Vagina (tissue), 2 donors: ENCODE measurements around the gene MAG. TPM values are rescaled to one million over a fixed set of nuclear protein-coding genes. Genes with fewer than 3 reads are reported as not detected.

ENCODE experiments used
- DNase-seq, 2 donors: peaks; one replicate each; pipeline ENCODE4 v3.0.0-alpha.2; 2017; ENCODE audit errors: extremely low spot score in 2 of 2
- H3K27ac ChIP-seq: fragments of 200-600 bp; sonication (generic); one replicate; pipeline ENCODE4 v1.5.1; 2019
- H3K27me3 ChIP-seq: fragments of 200-600 bp; sonication (generic); one replicate; pipeline ENCODE4 v1.5.1; 2019
- H3K36me3 ChIP-seq, 2 donors: fragments of 200-600 bp; sonication (generic); one replicate each; pipeline ENCODE4 v1.5.1; 2017 to 2019
- H3K4me1 ChIP-seq: fragments of 200-600 bp; sonication (generic); one replicate; pipeline ENCODE4 v1.5.1; 2019
- H3K4me3 ChIP-seq, 2 donors: fragments of 200-600 bp; sonication (generic); 1 replicate in 1 of 2; 2 replicates in 1 of 2; pipeline ENCODE4 v1.5.1; 2016 to 2019
- H3K9me3 ChIP-seq: fragments of 200-600 bp; sonication (generic); one replicate; pipeline ENCODE4 v1.5.1; 2019
- CTCF ChIP-seq, 3 experiments: fragments of 450-650 bp in 2 of 3; fragments of 200-600 bp in 1 of 3; sonication (generic) in 1 of 3; IDR thresholded peaks; one replicate each; pipeline ENCODE4 v1.5.1; 2017 to 2019; ENCODE audit warnings: antibody characterized with exemption in 3 of 3, mild to moderate bottlenecking in 2 of 3, moderate library complexity in 2 of 3
- POLR2A ChIP-seq, 2 donors: fragments of 450-650 bp; IDR thresholded peaks; one replicate each; pipeline ENCODE4 v1.6.1; 2017; ENCODE audit warnings: antibody characterized with exemption in 2 of 2, mild to moderate bottlenecking in 2 of 2, moderate library complexity in 2 of 2
- POLR2AphosphoS5 ChIP-seq, 2 donors: sonication (generic); formaldehyde crosslinking; IDR thresholded peaks; one replicate each; pipeline ENCODE4 v1.9.0; 2017; ENCODE audit warnings: antibody characterized with exemption in 2 of 2, mild to moderate bottlenecking in 2 of 2, low read depth in 1 of 2; ENCODE audit not compliant: insufficient read depth in 1 of 2
- intact Hi-C: fragments of 100-400 bp; cut with DNase I; formaldehyde crosslinking; loops from one replicate; pipeline ENCODE4 v1.15.1; 2023
- total RNA-seq: library from RNA; depleted of rRNA; stranded (reverse); fragments of >200 nt; gene quantifications from one replicate; pipeline ENCODE4 v1.2.3, GENCODE V29; 2016

MAG gene
- total RNA-seq, 1 donor from 2014 or later, result not detected

GRCh38 chr19:35254341-35255297, 37.3 kb upstream of the MAG start:
- Histone ChIP-seq H3K4me3 (no peak overlapping the region), H3K4me1 (peaks cover 9% of the 10 kb centered on the region)
- peak; percentile 60 to 72 for DNase-seq

GRCh38 chr19:35256566-35256965, 35.4 kb upstream of the MAG start:
- Histone ChIP-seq H3K4me1 (peaks cover 1% of the 10 kb centered on the region), H3K27ac (no peak overlapping the region), H3K4me3 (no peak overlapping the region), H3K36me3 (no peaks in the 10 kb centered on the region), H3K9me3 (no peaks in the 10 kb centered on the region), H3K27me3 (no peaks in the 10 kb centered on the region)
- TF ChIP-seq CTCF (IDR thresholded peaks at IDR 0.05) (no peak), POLR2AphosphoS5 (IDR thresholded peaks at IDR 0.05; ENCODE audit: insufficient read depth in 1 of 2, low read depth in 1 of 2) (no peak), POLR2A (IDR thresholded peaks at IDR 0.05) (no peak)
- intact Hi-C loops, result no loop called here
- DNase-seq, result peak in 1 of 2 donors; percentile 12

More at GRCh38 chr19:35254341-35255297, 37.3 kb upstream of the MAG start:
- Histone ChIP-seq H3K27ac (no peak overlapping the region), H3K36me3 (no peaks in the 10 kb centered on the region), H3K27me3 (no peaks in the 10 kb centered on the region), H3K9me3 (no peaks in the 10 kb centered on the region)
- intact Hi-C loops, result no loop called here
- peak in 1 of 2 donors; percentile 64 for TF ChIP-seq POLR2AphosphoS5 (IDR thresholded peaks at IDR 0.05; ENCODE audit: insufficient read depth in 1 of 2, low read depth in 1 of 2)
- TF ChIP-seq CTCF (IDR thresholded peaks at IDR 0.05), result no peak

- DNase-seq, result peak; percentile 22 to 70
- Histone ChIP-seq H3K9me3 (no peaks in the 10 kb centered on the region), H3K4me1 (peaks cover 6% of the 10 kb centered on the region), H3K36me3 (no peaks in the 10 kb centered on the region), H3K27me3 (no peaks in the 10 kb centered on the region), H3K27ac (no peak overlapping the region), H3K4me3 (no peak overlapping the region)
- intact Hi-C loops, result no loop called here
- TF ChIP-seq CTCF (IDR thresholded peaks at IDR 0.05), result no peak
- TF ChIP-seq POLR2A (IDR thresholded peaks at IDR 0.05), result no peak
- no peak for TF ChIP-seq POLR2AphosphoS5 (IDR thresholded peaks at IDR 0.05; ENCODE audit: insufficient read depth in 1 of 2, low read depth in 1 of 2)
Measured at GRCh38 chr19:35257113-35257461, 34.9 kb upstream of the MAG start.

- intact Hi-C loops, result no loop called here
- no peaks in the 10 kb centered on the region for H3K36me3 ChIP-seq
- DNase-seq, result peak; percentile 28 to 58
Measured at GRCh38 chr19:35260694-35261304, 31.2 kb upstream of the MAG start.

More at GRCh38 chr19:35260694-35261304, 31.2 kb upstream of the MAG start:
- TF ChIP-seq POLR2AphosphoS5 (IDR thresholded peaks at IDR 0.05; ENCODE audit: insufficient read depth in 1 of 2, low read depth in 1 of 2) (no peak), POLR2A (IDR thresholded peaks at IDR 0.05) (no peak), CTCF (IDR thresholded peaks at IDR 0.05) (no peak)
- no peaks in the 10 kb centered on the region for H3K9me3 ChIP-seq
- no peaks in the 10 kb centered on the region for H3K27me3 ChIP-seq
- H3K27ac ChIP-seq, result no peak overlapping the region
- H3K4me1 ChIP-seq, result peaks cover 31% of the 10 kb centered on the region
- H3K4me3 ChIP-seq, result no peak overlapping the region
